Upper lobe of left lung (tissue), 6 donors: ENCODE data around the gene FAM234A. TPM values are rescaled to one million over a fixed set of nuclear protein-coding genes. Genes with fewer than 3 reads are reported as not detected.
A peak's percentile ranks its signal among the peaks of the same experiment; 100 is the strongest.

Experiments
- ATAC-seq, 2 donors: fragments of 200-7000 bp; cut with Tn5 transposase; one replicate each; pipeline ENCODE4 v1.9.1; 2022; ENCODE audit warnings: mild to moderate bottlenecking in 2 of 2, moderate library complexity in 2 of 2; ENCODE audit not compliant: low FRiP score in 2 of 2
- DNase-seq, 2 donors: peaks; one replicate each; pipeline ENCODE4 v3.0.0-alpha.2; 2019 to 2020
- H3K27ac ChIP-seq, 4 donors: fragments of 200-600 bp; sonication (generic); one replicate each; pipeline ENCODE4 v1.5.1; 2016 to 2019
- H3K27me3 ChIP-seq, 4 donors: fragments of 200-600 bp; sonication (generic); one replicate each; pipeline ENCODE4 v1.5.1; 2017 to 2019
- H3K36me3 ChIP-seq, 4 donors: fragments of 200-600 bp; sonication (generic); one replicate each; pipeline ENCODE4 v1.5.1; 2016 to 2019
- H3K4me1 ChIP-seq, 4 donors: fragments of 200-600 bp; sonication (generic); one replicate each; pipeline ENCODE4 v1.5.1; 2018 to 2019
- H3K4me3 ChIP-seq, 4 donors: fragments of 200-600 bp; sonication (generic); one replicate each; pipeline ENCODE4 v1.5.1; 2017 to 2019; ENCODE audit warnings: mild to moderate bottlenecking in 2 of 4, moderate library complexity in 1 of 4
- H3K9me3 ChIP-seq, 4 donors: fragments of 200-600 bp; sonication (generic); one replicate each; pipeline ENCODE4 v1.5.1; 2018 to 2019
- EP300 ChIP-seq, 4 donors: sonication (generic); formaldehyde crosslinking; IDR thresholded peaks; one replicate each; pipeline ENCODE4 v1.5.1; 2017; ENCODE audit warnings: antibody characterized with exemption in 4 of 4, control low read depth in 2 of 4
- POLR2A ChIP-seq, 4 donors: fragments of 450-650 bp; IDR thresholded peaks; one replicate each; pipeline ENCODE4 v1.5.1; 2016 to 2017; ENCODE audit warnings: antibody characterized with exemption in 4 of 4, mild to moderate bottlenecking in 2 of 4
- POLR2AphosphoS5 ChIP-seq, 2 donors: sonication (generic); formaldehyde crosslinking; IDR thresholded peaks; one replicate each; pipeline ENCODE4 v1.5.1; 2017; ENCODE audit warnings: antibody characterized with exemption in 2 of 2
- WGBS, 2 donors: methylation state at CpG; one replicate each; pipeline ENCODE4 v1.1.5; 2017 to 2018; 5-methylcytosine and 5-hydroxymethylcytosine counted together
- total RNA-seq, 6 donors: library from RNA; depleted of rRNA in 4 of 6; stranded (reverse); fragments of >200 nt in 4 of 6; gene quantifications; one replicate each; pipeline versions ENCODE4 v1.1.0 to v1.2.1, GENCODE V29; 2016 to 2021
- TF ChIP-seq, protein P1 (sequence below), 6 experiments: fragments of 450-650 bp in 4 of 6; fragments of 200-600 bp in 2 of 6; sonication (generic) in 2 of 6; IDR thresholded peaks; one replicate each; pipeline ENCODE4 v1.5.1; 2016 to 2019; ENCODE audit warnings: antibody characterized with exemption in 6 of 6
- donor health status: DM: no; HTN: no; CAD: no; lungs with moderate emphysema.
- donor health status: DM: no; HTN: yes; CAD: no; lungs with severe emphysema.

Gene FAM234A
- total RNA-seq, 6 donors from 2014 or later: 55.4 to 92.7 (median 66.0) TPM

DNA sequence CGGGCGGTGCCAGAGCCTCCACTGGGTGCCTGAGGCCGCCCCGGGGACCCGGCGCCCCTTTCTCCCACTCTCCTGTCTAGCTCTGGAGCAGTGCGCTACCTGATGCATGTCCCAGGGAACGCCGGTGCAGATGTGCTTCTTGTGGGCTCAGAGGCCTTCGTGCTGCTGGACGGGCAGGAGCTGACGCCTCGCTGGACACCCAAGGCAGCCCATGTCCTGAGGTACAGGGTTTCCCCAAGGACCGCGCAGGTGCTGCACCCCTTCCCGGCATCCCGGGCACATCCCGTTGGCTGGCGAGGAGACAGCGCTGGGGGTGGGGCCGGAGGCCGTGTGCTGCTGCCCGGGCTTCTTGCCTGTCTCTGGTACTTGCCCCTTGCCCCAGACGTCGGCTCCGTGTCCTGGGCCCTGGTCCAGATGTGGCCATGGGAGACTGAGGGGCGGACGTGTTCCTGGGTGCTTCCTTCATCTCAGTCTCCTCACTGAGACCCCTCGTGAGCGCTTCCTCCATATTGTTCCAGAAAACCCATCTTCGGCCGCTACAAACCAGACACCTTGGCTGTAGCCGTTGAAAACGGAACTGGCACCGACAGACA, 28.7 kb downstream of the FAM234A start:
- Histone ChIP-seq H3K4me1 (no peaks in the 10 kb centered on the region), H3K36me3 (peaks cover 5 to 61% (median 54%) of the 10 kb centered on the region in 4 donors), H3K27me3 (no peaks in the 10 kb centered on the region), H3K27ac (no peak overlapping the region), H3K4me3 (no peak overlapping the region), H3K9me3 (no peaks in the 10 kb centered on the region)
- 94% methylated on average over 12 to 35 of the region's 35 CpGs for WGBS, 2 donors
- ATAC-seq: no peak
- TF ChIP-seq POLR2A (IDR thresholded peaks at IDR 0.05): no peak
- TF ChIP-seq EP300 (IDR thresholded peaks at IDR 0.05): no peak
- no peak for TF ChIP-seq POLR2AphosphoS5 (IDR thresholded peaks at IDR 0.05)
- TF ChIP-seq, protein P1, sequence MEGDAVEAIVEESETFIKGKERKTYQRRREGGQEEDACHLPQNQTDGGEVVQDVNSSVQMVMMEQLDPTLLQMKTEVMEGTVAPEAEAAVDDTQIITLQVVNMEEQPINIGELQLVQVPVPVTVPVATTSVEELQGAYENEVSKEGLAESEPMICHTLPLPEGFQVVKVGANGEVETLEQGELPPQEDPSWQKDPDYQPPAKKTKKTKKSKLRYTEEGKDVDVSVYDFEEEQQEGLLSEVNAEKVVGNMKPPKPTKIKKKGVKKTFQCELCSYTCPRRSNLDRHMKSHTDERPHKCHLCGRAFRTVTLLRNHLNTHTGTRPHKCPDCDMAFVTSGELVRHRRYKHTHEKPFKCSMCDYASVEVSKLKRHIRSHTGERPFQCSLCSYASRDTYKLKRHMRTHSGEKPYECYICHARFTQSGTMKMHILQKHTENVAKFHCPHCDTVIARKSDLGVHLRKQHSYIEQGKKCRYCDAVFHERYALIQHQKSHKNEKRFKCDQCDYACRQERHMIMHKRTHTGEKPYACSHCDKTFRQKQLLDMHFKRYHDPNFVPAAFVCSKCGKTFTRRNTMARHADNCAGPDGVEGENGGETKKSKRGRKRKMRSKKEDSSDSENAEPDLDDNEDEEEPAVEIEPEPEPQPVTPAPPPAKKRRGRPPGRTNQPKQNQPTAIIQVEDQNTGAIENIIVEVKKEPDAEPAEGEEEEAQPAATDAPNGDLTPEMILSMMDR (IDR thresholded peaks at IDR 0.05): no peak
- DNase-seq: peak in 1 of 2 donors; percentile 79

DNA sequence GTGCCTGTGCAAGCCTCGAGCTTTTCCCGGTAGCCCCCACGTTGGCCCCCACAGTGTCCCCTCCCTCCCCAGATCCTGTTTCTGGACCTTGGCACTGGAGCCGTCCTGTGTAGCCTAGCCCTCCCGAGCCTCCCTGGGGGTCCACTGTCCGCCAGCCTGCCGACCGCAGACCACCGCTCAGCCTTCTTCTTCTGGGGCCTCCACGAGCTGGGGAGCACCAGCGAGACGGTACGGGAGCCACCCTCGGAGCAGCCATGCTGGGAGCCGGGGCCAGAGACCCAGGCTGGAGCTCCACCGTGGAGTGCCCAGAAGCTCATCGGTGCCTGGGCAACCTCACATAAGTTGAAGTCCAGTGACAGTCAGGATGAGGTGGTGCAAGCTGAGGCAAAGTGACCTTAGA, 29.3 kb downstream of the FAM234A start:
- H3K27me3 ChIP-seq: no peaks in the 10 kb centered on the region
- H3K4me3 ChIP-seq: no peak overlapping the region
- no peaks in the 10 kb centered on the region for H3K9me3 ChIP-seq
- 94 to 97% methylated on average over 5 to 17 of the region's 17 CpGs for WGBS, 2 donors
- ATAC-seq (no peak), DNase-seq (peak in 1 of 2 donors; percentile 70)
- H3K27ac ChIP-seq: no peak overlapping the region
- peaks cover 5 to 60% (median 53%) of the 10 kb centered on the region in 4 donors for H3K36me3 ChIP-seq
- no peaks in the 10 kb centered on the region for H3K4me1 ChIP-seq
- TF ChIP-seq, protein P1 (IDR thresholded peaks at IDR 0.05): no peak
- TF ChIP-seq POLR2AphosphoS5 (IDR thresholded peaks at IDR 0.05) (no peak), POLR2A (IDR thresholded peaks at IDR 0.05) (no peak), EP300 (IDR thresholded peaks at IDR 0.05) (no peak)

DNA sequence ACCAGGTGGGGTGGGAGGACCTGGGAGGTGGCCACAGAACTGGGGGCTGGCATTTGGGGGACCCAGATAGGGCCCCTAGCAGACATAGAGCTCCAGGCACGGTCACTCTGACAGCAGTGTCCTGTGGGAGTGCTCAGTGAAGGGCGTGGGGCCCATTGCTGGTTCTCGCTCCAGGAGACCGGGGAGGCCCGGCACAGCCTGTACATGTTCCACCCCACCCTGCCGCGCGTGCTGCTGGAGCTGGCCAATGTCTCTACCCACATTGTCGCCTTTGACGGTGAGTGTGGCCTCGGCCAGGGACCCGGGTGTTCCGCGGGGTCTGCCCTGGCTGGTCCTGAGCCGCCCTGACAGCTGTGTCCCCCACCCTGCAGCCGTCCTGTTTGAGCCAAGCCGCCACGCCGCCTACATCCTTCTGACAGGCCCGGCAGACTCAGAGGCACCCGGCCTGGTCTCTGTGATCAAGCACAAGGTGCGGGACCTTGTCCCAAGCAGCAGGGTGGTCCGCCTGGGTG, 29.9 kb downstream of the FAM234A start:
- no peaks in the 10 kb centered on the region for H3K9me3 ChIP-seq
- DNase-seq: peak in 1 of 2 donors; percentile 78
- no peak for ATAC-seq
- H3K36me3 ChIP-seq: peaks cover 5 to 60% (median 50%) of the 10 kb centered on the region in 4 donors
- H3K4me3 ChIP-seq: no peak overlapping the region
- no peak overlapping the region for H3K27ac ChIP-seq
- TF ChIP-seq, protein P1 (IDR thresholded peaks at IDR 0.05): no peak
- no peak for TF ChIP-seq EP300 (IDR thresholded peaks at IDR 0.05)
- no peak for TF ChIP-seq POLR2A (IDR thresholded peaks at IDR 0.05)
- TF ChIP-seq POLR2AphosphoS5 (IDR thresholded peaks at IDR 0.05): no peak
- no peaks in the 10 kb centered on the region for H3K4me1 ChIP-seq
- H3K27me3 ChIP-seq: no peaks in the 10 kb centered on the region
- WGBS, 2 donors: 95 to 96% methylated on average over 8 to 22 of the region's 23 CpGs

DNA sequence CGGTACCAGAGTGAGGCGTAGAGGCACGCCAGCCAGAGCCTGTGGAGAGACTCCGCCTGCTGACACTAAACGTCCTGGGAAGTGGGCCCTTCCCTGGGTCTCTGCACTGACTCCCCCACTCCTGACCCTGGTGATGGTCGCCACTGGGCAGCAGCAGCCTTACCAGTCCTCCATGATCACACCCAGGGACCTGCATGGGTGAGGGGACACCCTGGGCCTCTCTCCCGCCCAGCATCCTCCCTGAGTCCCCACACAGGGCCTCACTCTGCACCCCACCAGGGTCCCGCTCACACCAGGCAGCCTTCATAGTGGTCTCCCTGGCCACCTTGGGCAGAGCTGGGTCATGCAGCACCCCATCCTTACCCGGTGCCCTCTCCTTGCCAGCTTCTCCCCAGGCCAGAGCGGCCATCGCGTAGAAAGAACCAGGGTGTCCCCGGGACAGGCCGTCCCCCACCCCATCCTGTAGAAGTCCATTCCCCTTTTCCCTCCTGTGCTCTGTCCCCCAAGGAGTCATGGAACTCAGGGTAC, 30.4 kb downstream of the FAM234A start:
- H3K4me1 ChIP-seq: no peaks in the 10 kb centered on the region
- no peak for ATAC-seq

DNA sequence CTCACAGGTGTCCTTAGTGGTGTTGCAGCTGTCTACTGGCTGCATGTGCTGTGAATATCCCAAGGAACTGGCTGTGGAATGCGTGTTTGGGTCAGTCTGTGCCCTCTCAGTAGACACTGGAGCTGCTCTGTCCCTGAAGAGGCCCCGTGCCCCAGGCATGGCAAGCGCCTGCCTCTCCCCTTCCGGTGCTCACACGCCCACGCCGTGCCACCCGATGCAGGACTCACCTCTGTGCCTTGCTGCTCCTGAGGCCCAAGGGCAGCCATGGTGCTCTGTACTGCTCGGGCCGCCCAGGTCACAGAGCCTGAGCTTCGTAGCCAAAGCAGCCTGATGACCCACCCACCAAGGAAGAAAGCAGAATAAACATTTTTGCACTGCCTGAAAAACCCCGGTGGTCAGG, 31.1 kb downstream of the FAM234A start:
- TF ChIP-seq POLR2AphosphoS5 (IDR thresholded peaks at IDR 0.05): no peak
- TF ChIP-seq EP300 (IDR thresholded peaks at IDR 0.05): no peak
- TF ChIP-seq, protein P1 (IDR thresholded peaks at IDR 0.05): no peak
- no peak for TF ChIP-seq POLR2A (IDR thresholded peaks at IDR 0.05)
- DNase-seq (peak in 1 of 2 donors; percentile 71), ATAC-seq (no peak)
- Histone ChIP-seq H3K4me3 (no peak overlapping the region), H3K4me1 (no peaks in the 10 kb centered on the region), H3K9me3 (no peaks in the 10 kb centered on the region), H3K27ac (no peak overlapping the region), H3K27me3 (no peaks in the 10 kb centered on the region), H3K36me3 (peaks cover 5 to 48% (median 40%) of the 10 kb centered on the region in 4 donors)
- WGBS, 2 donors: 67 to 82% methylated on average over 5 to 12 of the region's 12 CpGs

More for the DNA sequence above, 30.4 kb downstream of the FAM234A start:
- no peak for DNase-seq
- H3K36me3 ChIP-seq: peaks cover 5 to 55% (median 44%) of the 10 kb centered on the region in 4 donors
- no peak overlapping the region for H3K27ac ChIP-seq
- WGBS, 2 donors: 93 to 100% methylated on average over 3 to 14 of the region's 14 CpGs
- no peaks in the 10 kb centered on the region for H3K9me3 ChIP-seq
- no peak for TF ChIP-seq EP300 (IDR thresholded peaks at IDR 0.05)
- no peak for TF ChIP-seq POLR2AphosphoS5 (IDR thresholded peaks at IDR 0.05)
- no peak overlapping the region for H3K4me3 ChIP-seq
- H3K27me3 ChIP-seq: no peaks in the 10 kb centered on the region
